AG04450 (cell line): Measurements from ENCODE around the gene ABLIM2. TPM values are rescaled to one million over a fixed set of nuclear protein-coding genes. Genes with fewer than 3 reads are reported as not detected.

ENCODE experiments used
- CTCF ChIA-PET: fragments of 300-600, 350-600 bp; formaldehyde crosslinking; extraction: SDS; loops from one replicate; lab custom pipeline; 2022; ENCODE audit warnings: antibody characterized with exemption, inconsistent platforms; lab: Charles Lee
- POLR2A ChIA-PET: fragments of 350-600 bp; formaldehyde crosslinking; extraction: SDS; loops from one replicate; lab custom pipeline; 2021; ENCODE audit warnings: antibody characterized with exemption, inconsistent platforms; lab: Yijun Ruan, JAX
- DNase-seq: peaks from one replicate; pipeline ENCODE4 v3.0.0-alpha.2; 2011; ENCODE audit warnings: low read depth, low spot score
- H3K27ac ChIP-seq: one replicate; pipeline ENCODE4 v1.5.1; 2012; ENCODE audit warnings: low read depth, low read length, control low read depth
- H3K27me3 ChIP-seq: one replicate; pipeline ENCODE4 v1.6.0; 2012; ENCODE audit warnings: low read length; ENCODE audit not compliant: control insufficient read depth, insufficient read depth
- H3K4me3 ChIP-seq: 2 replicates; pipeline ENCODE4 v1.5.1; 2011; ENCODE audit warnings: mild to moderate bottlenecking, low read depth, low read length, control low read depth
- H3K9me3 ChIP-seq: 2 replicates; pipeline ENCODE4 v1.5.1; 2012; ENCODE audit warnings: low read length; ENCODE audit not compliant: control insufficient read depth, insufficient read depth
- polyA plus RNA-seq: library from polyadenylated mRNA; depleted of rRNA; stranded (reverse); fragments of >200 nt; gene quantifications from 2 replicates; pipeline ENCODE4 v1.2.3, GENCODE V29; 2011
- TF ChIP-seq, protein P1 (sequence below): IDR thresholded peaks from 2 replicates; pipeline ENCODE4 v1.5.1; 2011; ENCODE audit warnings: low read depth, low read length, control low read depth, inconsistent platforms

Gene ABLIM2
- polyA plus RNA-seq, 1 experiment, result not detected

DNA sequence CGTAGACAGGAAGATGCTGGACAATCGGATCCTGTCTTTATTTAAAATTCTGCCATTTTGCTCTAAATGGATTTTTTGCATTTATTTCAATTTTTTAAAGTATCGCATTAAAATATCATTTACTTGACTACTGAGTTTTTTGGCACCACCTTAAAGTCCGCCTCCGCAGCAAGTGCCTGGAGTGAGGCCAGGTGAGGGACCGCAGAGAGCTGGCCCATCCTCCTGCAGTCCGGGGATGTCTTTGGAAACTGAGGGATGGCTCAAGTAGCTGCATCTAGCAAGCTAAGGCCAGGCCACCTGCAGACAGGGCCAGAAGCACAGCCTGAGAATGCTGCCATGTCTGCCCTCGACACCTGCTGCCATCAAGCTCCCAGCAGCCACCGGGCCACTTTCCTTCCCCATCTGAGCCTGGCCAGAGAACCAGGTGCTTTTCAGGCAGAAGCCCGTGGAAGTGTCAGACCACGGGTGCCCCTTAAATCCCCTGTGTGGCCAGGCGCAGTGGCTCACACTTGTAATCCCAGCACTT is 69.6 kb downstream of the ABLIM2 start:
- Histone ChIP-seq H3K27me3 (peaks cover 16% of the 10 kb centered on the region), H3K27ac (no peak overlapping the region), H3K9me3 (peaks cover 6% of the 10 kb centered on the region), H3K4me3 (no peak overlapping the region)
- POLR2A ChIA-PET, result interaction anchor here (0.7 kb wide), 1 partner anchor 10 kb away, joined by 6 read pairs; no protein-coding TSS in a partner anchor
- CTCF ChIA-PET, result no interaction called here
- no peak for DNase-seq
- TF ChIP-seq, protein P1, sequence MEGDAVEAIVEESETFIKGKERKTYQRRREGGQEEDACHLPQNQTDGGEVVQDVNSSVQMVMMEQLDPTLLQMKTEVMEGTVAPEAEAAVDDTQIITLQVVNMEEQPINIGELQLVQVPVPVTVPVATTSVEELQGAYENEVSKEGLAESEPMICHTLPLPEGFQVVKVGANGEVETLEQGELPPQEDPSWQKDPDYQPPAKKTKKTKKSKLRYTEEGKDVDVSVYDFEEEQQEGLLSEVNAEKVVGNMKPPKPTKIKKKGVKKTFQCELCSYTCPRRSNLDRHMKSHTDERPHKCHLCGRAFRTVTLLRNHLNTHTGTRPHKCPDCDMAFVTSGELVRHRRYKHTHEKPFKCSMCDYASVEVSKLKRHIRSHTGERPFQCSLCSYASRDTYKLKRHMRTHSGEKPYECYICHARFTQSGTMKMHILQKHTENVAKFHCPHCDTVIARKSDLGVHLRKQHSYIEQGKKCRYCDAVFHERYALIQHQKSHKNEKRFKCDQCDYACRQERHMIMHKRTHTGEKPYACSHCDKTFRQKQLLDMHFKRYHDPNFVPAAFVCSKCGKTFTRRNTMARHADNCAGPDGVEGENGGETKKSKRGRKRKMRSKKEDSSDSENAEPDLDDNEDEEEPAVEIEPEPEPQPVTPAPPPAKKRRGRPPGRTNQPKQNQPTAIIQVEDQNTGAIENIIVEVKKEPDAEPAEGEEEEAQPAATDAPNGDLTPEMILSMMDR, result no peak

DNA sequence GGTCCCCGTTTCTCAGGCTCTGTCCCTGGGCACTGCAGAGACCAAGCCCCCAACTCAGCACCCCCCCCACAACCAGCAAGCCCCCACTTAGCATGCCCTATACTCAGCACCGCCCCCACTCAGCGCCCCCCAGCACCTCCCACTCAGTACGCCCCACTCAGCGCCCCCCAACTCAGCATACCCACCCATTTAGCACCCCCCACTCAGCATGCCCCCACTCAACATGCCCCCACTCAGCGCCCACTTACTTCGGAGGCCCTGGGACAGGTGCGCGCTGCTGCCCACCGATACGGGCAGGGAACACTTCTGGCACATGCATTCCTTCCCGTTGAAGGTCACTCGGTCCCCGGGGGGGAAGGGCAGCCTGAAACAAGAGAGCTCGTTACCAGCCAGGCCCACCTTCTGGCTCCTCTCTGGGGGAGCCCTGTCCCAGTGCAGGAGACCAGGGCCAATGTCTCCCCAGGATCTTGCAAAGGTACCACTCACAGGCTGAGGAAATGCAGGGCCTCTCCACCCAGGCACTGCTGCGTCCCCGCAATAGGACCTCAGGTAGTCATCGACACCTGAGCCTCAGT is 70.6 kb downstream of the ABLIM2 start:
- TF ChIP-seq, protein P1, result no peak
- DNase-seq, result no peak
- Histone ChIP-seq H3K4me3 (no peak overlapping the region), H3K27me3 (peaks cover 23% of the 10 kb centered on the region), H3K9me3 (peaks cover 4% of the 10 kb centered on the region), H3K27ac (no peak overlapping the region)
- ChIA-PET POLR2A (no interaction called here), CTCF (no interaction called here)

DNA sequence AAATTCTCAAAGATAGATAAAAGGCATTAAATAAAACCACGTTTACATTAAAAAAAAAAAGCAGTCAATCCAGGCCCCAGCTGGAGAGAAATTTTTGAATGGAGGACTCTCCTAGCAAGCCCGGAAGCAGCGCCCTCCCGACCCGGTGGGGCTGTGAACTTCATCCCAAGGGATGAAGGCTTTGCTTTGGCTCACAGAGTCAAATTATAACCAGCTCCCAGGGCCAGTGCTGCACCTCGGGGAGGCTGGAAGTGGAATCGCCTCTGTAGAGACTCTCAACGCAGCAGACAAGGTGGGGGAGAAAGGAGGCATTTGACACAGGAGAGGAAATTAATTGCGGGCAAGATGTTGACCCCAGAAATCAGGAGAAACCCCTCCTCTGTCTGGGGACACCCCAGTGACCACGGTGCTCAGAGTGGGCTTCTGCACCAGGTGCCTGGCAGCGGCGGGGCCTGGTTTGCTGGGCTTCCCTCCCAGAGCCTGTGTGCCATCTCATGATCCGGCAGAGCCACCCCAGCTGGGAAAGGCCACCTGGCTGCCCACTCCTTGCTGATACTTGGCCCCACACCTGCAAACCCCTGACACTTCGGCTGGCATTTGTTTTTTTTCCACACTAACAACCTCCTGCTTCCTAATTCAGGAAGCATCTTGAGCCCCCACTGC is 71.7 kb downstream of the ABLIM2 start:
- CTCF ChIA-PET, result interaction anchor here (0.7 kb wide), 1 partner anchor 243 kb away, joined by 4 read pairs; no protein-coding TSS in a partner anchor
- TF ChIP-seq, protein P1, result no peak
- Histone ChIP-seq H3K27me3 (peaks cover 29% of the 10 kb centered on the region), H3K9me3 (no peaks in the 10 kb centered on the region), H3K4me3 (no peak overlapping the region), H3K27ac (no peak overlapping the region)
- no peak for DNase-seq
- POLR2A ChIA-PET, result no interaction called here

DNA sequence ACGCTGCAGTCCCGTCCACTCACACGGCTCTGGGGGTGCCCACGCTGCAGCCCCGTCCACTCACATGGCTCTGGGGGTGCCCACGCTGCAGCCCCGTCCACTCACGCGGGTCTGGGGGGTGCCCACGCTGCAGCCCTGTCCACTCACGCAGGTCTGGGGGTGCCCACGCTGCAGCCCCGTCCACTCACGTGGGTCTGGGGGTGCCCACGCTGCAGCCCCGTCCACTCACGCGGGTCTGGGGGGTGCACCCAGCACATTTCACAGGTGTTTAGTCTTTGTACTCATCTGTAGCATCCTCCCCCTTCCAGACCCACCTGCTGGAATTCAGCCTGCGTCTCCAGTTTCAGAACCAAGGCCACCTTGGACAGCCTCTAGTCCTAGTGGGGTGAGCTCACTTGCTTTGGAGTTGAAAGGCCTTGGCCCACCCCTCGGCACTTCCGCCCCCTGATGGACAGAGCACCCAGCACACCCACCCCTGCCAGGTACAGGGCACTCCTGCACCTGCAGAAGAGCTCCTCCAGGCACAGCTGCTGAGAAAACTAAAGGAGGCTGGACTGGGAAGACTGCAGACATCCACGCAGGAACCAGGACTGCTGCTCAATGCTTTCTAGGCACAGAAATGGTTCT is 73.0 kb downstream of the ABLIM2 start:
- Histone ChIP-seq H3K27me3 (peaks cover 35% of the 10 kb centered on the region), H3K9me3 (no peaks in the 10 kb centered on the region), H3K27ac (no peak overlapping the region), H3K4me3 (no peak overlapping the region)
- POLR2A ChIA-PET, result no interaction called here
- no peak for DNase-seq
- CTCF ChIA-PET, result no interaction called here
- TF ChIP-seq, protein P1, result no peak
